ENCODE measurements around the gene BRINP3. TPM values are rescaled to one million over a fixed set of nuclear protein-coding genes. Genes with fewer than 3 reads are reported as not detected.

The BRINP3 gene
- total RNA-seq, 1 experiment from 2014 or later = 0.28 TPM

GRCh38 chr1:190327271-190327670 is 150.4 kb downstream of the BRINP3 start:
- ATAC-seq (no peak), DNase-seq (ENCODE audit: low spot score) (no peak)
- Mint-ChIP-seq H3K4me3 (no peak overlapping the region), H3K27me3 (ENCODE audit: low read depth) (no peaks in the 10 kb centered on the region), H3K4me1 (no peaks in the 10 kb centered on the region), H3K36me3 (no peaks in the 10 kb centered on the region), H3K9me3 (no peaks in the 10 kb centered on the region), H3K27ac (no peak overlapping the region)
- CTCF ChIA-PET = no interaction called here
- POLR2A ChIA-PET = no interaction called here
- TF ChIP-seq GRHL2 (CRISPR knock-in tag; IDR thresholded peaks at IDR 0.05; ENCODE audit: insufficient replicate concordance, severe bottlenecking) (no peak), CREB1 (CRISPR knock-in tag; IDR thresholded peaks at IDR 0.05) (no peak), ZNF423 (CRISPR knock-in tag; IDR thresholded peaks at IDR 0.05) (no peak), SMAD4 (CRISPR knock-in tag; IDR thresholded peaks at IDR 0.05) (no peak), NFE2L1 (CRISPR knock-in tag; IDR thresholded peaks at IDR 0.05) (no peak)

GRCh38 chr1:190323530-190323929 is 154.1 kb downstream of the BRINP3 start:
- no peaks in the 10 kb centered on the region for H3K36me3 Mint-ChIP-seq
- no peaks in the 10 kb centered on the region for H3K27me3 Mint-ChIP-seq (ENCODE audit: low read depth)
- ChIA-PET POLR2A (no interaction called here), CTCF (no interaction called here)
- DNase-seq (ENCODE audit: low spot score) = no peak
- no peaks in the 10 kb centered on the region for H3K9me3 Mint-ChIP-seq
- TF ChIP-seq ETV6 (CRISPR knock-in tag; IDR thresholded peaks at IDR 0.05) = no peak
- TF ChIP-seq ATF1 (CRISPR knock-in tag; IDR thresholded peaks at IDR 0.05) = no peak
- TF ChIP-seq IRF2 (CRISPR knock-in tag; IDR thresholded peaks at IDR 0.05; ENCODE audit: borderline replicate concordance, low read depth) = no peak
- no peak for TF ChIP-seq ZNF317 (CRISPR knock-in tag; IDR thresholded peaks at IDR 0.05; ENCODE audit: borderline replicate concordance, low read depth)
- TF ChIP-seq ATF6 (CRISPR knock-in tag; IDR thresholded peaks at IDR 0.05) = no peak
- no peak for TF ChIP-seq E2F5 (CRISPR knock-in tag; IDR thresholded peaks at IDR 0.05)
- no peak for TF ChIP-seq SOX15 (CRISPR knock-in tag; IDR thresholded peaks at IDR 0.05)
- no peak for TF ChIP-seq ZNF512 (CRISPR knock-in tag; IDR thresholded peaks at IDR 0.05; ENCODE audit: borderline replicate concordance)
- TF ChIP-seq HMGXB4 (CRISPR knock-in tag; IDR thresholded peaks at IDR 0.05) = no peak
- ATAC-seq = no peak
- H3K4me3 Mint-ChIP-seq = no peak overlapping the region
- H3K27ac Mint-ChIP-seq = no peak overlapping the region
- no peaks in the 10 kb centered on the region for H3K4me1 Mint-ChIP-seq

GRCh38 chr1:190322274-190322673 is 155.4 kb downstream of the BRINP3 start:
- DNase-seq (ENCODE audit: low spot score) (no peak), ATAC-seq (no peak)
- POLR2A ChIA-PET = no interaction called here
- Mint-ChIP-seq H3K4me3 (no peak overlapping the region), H3K36me3 (no peaks in the 10 kb centered on the region), H3K27ac (no peak overlapping the region), H3K27me3 (ENCODE audit: low read depth) (no peaks in the 10 kb centered on the region), H3K9me3 (no peaks in the 10 kb centered on the region), H3K4me1 (no peaks in the 10 kb centered on the region)
- CTCF ChIA-PET = no interaction called here
- no peak for TF ChIP-seq MLX (CRISPR knock-in tag; IDR thresholded peaks at IDR 0.05)
- no peak for TF ChIP-seq NFYB (CRISPR knock-in tag; conservative IDR thresholded peaks at IDR 0.05; ENCODE audit: low read depth)
- TF ChIP-seq ZNF423 (CRISPR knock-in tag; IDR thresholded peaks at IDR 0.05) = no peak
- no peak for TF ChIP-seq CDX4 (CRISPR knock-in tag; IDR thresholded peaks at IDR 0.05; ENCODE audit: borderline replicate concordance)
- TF ChIP-seq TCF7 (CRISPR knock-in tag; IDR thresholded peaks at IDR 0.05; ENCODE audit: low read depth) = no peak
- TF ChIP-seq ZNF416 (CRISPR knock-in tag; IDR thresholded peaks at IDR 0.05) = no peak
- no peak for TF ChIP-seq ATF6 (CRISPR knock-in tag; IDR thresholded peaks at IDR 0.05)
- no peak for TF ChIP-seq TP53 (CRISPR knock-in tag; IDR thresholded peaks at IDR 0.05)
- TF ChIP-seq IRF1 (CRISPR knock-in tag; IDR thresholded peaks at IDR 0.05) = no peak
- TF ChIP-seq RORB (CRISPR knock-in tag; IDR thresholded peaks at IDR 0.05) = no peak
- TF ChIP-seq SOX15 (CRISPR knock-in tag; IDR thresholded peaks at IDR 0.05) = no peak

Measured in WTC11 (cell line).